ENCODE measurements around the gene ADGRL1.
"Not testable (repeated sequence)": the region's sequence is repeated elsewhere in the genome, so short reads cannot be mapped to it uniquely, and the experiment has no call there.

GRCh38 chr19:14249012-14249754 is 43.2 kb upstream of the ADGRL1 start:
- TF ChIP-seq POLR2A, CTCF (IDR thresholded peaks at IDR 0.05): not testable (repeated sequence)
